IMR-90 (cell line): ENCODE data around the gene PLCH1.

Source experiments
- CTCF ChIP-seq: conservative IDR thresholded peaks from 2 replicates; pipeline ENCODE4 v1.5.1; 2012; ENCODE audit warnings: mild to moderate bottlenecking, low read depth, low read length, improper control_type of control experiment
- FOS ChIP-seq: fragments of 150-350 bp; IDR thresholded peaks from 2 replicates; pipeline ENCODE4 v1.6.1; 2016; ENCODE audit warnings: low read depth, low read length
- MXI1 ChIP-seq: IDR thresholded peaks from 2 replicates; pipeline ENCODE4 v1.6.1; 2012; ENCODE audit warnings: low read depth, mild to moderate bottlenecking, low read length, moderate library complexity, borderline replicate concordance
- POLR2A ChIP-seq: IDR thresholded peaks from 2 replicates; pipeline ENCODE4 v1.6.1; 2012; ENCODE audit warnings: mild to moderate bottlenecking, low read depth, low read length
- SMC3 ChIP-seq: fragments of 150-350 bp; IDR thresholded peaks from 2 replicates; pipeline ENCODE4 v1.6.1; 2016; ENCODE audit warnings: low read depth, mild to moderate bottlenecking, antibody characterized with exemption, low read length, moderate library complexity

DNA sequence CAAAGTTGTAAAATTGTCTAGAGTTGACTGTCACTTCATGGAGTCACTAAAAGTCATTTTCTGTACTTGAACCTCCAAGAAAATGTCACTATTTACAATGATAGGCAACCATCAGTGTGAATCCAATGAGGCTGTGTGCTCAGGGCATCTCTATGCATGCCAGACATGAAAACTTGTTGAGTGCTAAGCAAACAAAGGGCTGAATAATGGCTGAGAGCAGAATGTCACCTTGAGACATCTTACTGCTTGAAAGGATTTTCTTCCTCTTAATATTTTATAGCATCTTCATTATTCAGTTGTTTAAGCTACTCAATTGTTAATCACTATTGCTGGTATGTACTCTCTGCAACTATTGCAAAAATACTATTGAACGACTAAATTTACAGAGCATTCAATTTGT lies 184.7 kb downstream of the PLCH1 start:
- TF ChIP-seq CTCF (no peak), POLR2A (no peak), MXI1 (no peak), SMC3 (no peak), FOS (no peak)
